ENCODE data around the gene UBA52.
"Not testable (repeated sequence)": the region's sequence is repeated elsewhere in the genome, so short reads cannot be mapped to it uniquely, and the experiment has no call there.

UBA52 gene

DNA sequence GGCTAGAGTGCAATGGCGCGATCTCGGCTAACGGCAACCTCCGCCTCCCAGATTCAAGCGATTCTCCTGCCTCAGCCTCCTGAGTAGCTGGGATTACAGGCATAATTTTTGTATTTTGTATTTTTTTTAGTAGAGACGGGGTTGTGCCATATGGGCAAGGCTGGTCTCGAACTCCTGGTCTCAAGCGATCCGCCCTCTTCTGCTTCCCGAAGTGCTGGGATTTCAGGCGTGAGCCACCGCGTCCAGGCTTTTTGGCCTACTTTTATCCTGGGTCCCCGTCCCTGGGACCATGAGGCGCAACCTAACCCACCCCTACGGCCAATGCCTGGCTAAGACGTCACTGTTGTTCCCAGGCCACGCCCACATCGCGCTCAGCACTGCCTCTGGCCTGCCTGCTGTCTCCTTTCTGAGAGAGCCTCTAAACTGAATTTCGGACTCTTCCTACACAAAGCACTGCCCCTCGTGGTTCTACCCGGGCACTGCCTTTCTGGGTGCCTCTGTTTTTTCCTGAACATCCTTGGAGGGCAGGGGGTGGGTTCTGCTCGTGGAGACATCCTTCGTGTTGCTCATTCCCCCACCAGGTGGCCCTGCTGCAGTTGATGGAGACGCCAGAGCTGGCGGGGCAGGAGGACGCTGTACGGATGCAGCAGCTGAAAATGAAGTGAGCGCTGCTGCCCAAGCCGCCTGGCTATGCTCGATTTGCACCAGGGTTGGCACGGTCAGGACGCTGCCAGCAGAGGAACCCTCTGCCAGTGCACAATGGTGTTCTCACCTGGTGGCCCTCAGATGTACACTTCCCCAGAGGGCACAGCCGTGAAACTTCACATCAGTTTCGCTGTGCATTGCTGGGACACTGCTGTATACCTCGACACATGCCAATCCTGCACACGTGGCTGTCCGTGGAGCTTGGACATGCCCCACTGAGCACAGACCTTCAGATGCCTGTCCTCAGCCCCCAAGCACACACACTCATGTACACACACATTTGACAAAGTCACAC is 18.9 kb downstream of the UBA52 start:
- Histone ChIP-seq H3K36me3 (ENCODE audit: control insufficient read depth in 1 of 2, insufficient read depth in 2 of 2, low read length in 2 of 2) (peaks cover 4 to 6% of the 10 kb centered on the region in 2 experiments), H3K18ac (ENCODE audit: low read length) (no peak overlapping the region), H4K8ac (ENCODE audit: low read depth, low read length) (peak overlapping the region; percentile 44), H3K9me3 (ENCODE audit: insufficient read depth, low read depth, low read length) (peaks cover 6% of the 10 kb centered on the region), H2AFZ (ENCODE audit: insufficient read depth, low read length, poor library complexity) (peak overlapping the region; percentile 10), H3K79me1 (ENCODE audit: low read length) (peaks cover 16% of the 10 kb centered on the region), H4K12ac (ENCODE audit: low read depth, low read length) (peak overlapping the region; percentile 32), H3K27ac (ENCODE audit: low read depth, low read length) (peak overlapping the region; percentile 32), H3K14ac (ENCODE audit: low read length) (no peak overlapping the region), H3K4ac (ENCODE audit: low read depth, low read length) (no peak overlapping the region), H2BK5ac (ENCODE audit: low read depth, low read length, poor library complexity) (no peak overlapping the region), H2BK120ac (ENCODE audit: insufficient read depth, low read length, poor library complexity) (no peak overlapping the region), H4K91ac (ENCODE audit: low read depth, low read length) (no peak overlapping the region), H3K27me3 (ENCODE audit: insufficient read depth, low read length) (no peaks in the 10 kb centered on the region), H3K23ac (ENCODE audit: low read length) (no peak overlapping the region), H3K4me1 (ENCODE audit: control insufficient read depth in 1 of 2, insufficient read depth in 2 of 2, low read length in 2 of 2) (peaks cover 11 to 20% of the 10 kb centered on the region in 2 experiments), H2AK5ac (ENCODE audit: low read length) (no peak overlapping the region), H3K4me3 (ENCODE audit: low read depth, low read length) (peak overlapping the region; percentile 46), H3K79me2 (ENCODE audit: control insufficient read depth, insufficient read depth, low read length, poor library complexity) (peaks cover 6% of the 10 kb centered on the region), H3K4me2 (ENCODE audit: low read length) (peak overlapping the region; percentile 87), H2BK12ac (ENCODE audit: low read length) (no peak overlapping the region), H3K9ac (ENCODE audit: low read length) (no peak overlapping the region)
- no CpG with 5 or more reads among the region's 40 CpGs for WGBS (ENCODE audit: extremely low coverage, insufficient coverage, insufficient read length)
- peak in 1 of 2 donors; percentile 39 for DNase-seq

DNA sequence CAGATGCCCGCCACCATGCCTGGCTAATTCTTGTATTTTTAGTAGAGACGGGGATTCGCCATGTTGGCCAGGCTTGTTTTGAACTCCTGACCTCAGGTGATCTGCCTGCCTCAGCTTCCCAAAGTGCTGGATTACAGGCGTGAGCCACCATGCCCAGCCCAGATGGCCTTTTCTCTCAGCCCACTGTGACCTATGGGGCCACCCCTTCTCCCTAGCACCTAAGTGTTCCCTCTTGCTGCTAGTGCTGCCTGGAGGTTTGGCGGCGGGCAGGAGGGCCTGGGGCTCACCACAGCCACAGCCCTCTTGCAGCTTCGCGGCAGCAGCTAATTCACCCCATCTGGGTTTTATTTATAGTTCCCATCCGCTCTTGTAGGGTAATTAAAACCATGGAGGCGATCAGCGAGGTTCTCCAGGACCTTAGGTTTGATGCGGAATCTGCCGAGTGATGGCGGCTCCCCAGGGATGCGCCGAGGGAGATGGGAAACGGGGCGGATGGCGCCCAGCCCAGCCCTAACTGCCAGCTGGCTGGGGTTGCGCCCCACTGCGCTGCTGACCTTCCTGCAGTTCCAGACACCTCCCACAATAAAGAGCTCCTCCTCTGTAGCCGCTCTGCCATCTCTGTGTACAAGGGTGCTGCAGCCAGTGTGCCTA is 20.2 kb downstream of the UBA52 start:
- Histone ChIP-seq H3K14ac (ENCODE audit: low read length) (no peak overlapping the region), H2BK120ac (ENCODE audit: insufficient read depth, low read length, poor library complexity) (no peak overlapping the region), H2AFZ (ENCODE audit: insufficient read depth, low read length, poor library complexity) (no peak overlapping the region), H4K8ac (ENCODE audit: low read depth, low read length) (no peak overlapping the region), H3K9me3 (ENCODE audit: insufficient read depth, low read depth, low read length) (peaks cover 6% of the 10 kb centered on the region), H3K23ac (ENCODE audit: low read length) (no peak overlapping the region), H3K79me1 (ENCODE audit: low read length) (peaks cover 16% of the 10 kb centered on the region), H2BK5ac (ENCODE audit: low read depth, low read length, poor library complexity) (no peak overlapping the region), H3K4me3 (ENCODE audit: low read depth, low read length) (no peak overlapping the region), H2BK12ac (ENCODE audit: low read length) (no peak overlapping the region), H3K4me1 (ENCODE audit: control insufficient read depth in 1 of 2, insufficient read depth in 2 of 2, low read length in 2 of 2) (peaks cover 11 to 21% of the 10 kb centered on the region in 2 experiments), H2AK5ac (ENCODE audit: low read length) (no peak overlapping the region), H3K27me3 (ENCODE audit: insufficient read depth, low read length) (no peaks in the 10 kb centered on the region), H4K12ac (ENCODE audit: low read depth, low read length) (no peak overlapping the region), H3K18ac (ENCODE audit: low read length) (no peak overlapping the region), H4K91ac (ENCODE audit: low read depth, low read length) (no peak overlapping the region), H3K9ac (ENCODE audit: low read length) (no peak overlapping the region), H3K4me2 (ENCODE audit: low read length) (no peak overlapping the region), H3K79me2 (ENCODE audit: control insufficient read depth, insufficient read depth, low read length, poor library complexity) (peaks cover 6% of the 10 kb centered on the region), H3K4ac (ENCODE audit: low read depth, low read length) (no peak overlapping the region), H3K27ac (ENCODE audit: low read depth, low read length) (no peak overlapping the region), H3K36me3 (ENCODE audit: control insufficient read depth in 1 of 2, insufficient read depth in 2 of 2, low read length in 2 of 2) (peaks cover 4 to 6% of the 10 kb centered on the region in 2 experiments)
- WGBS (ENCODE audit: extremely low coverage, insufficient coverage, insufficient read length), result no CpG with 5 or more reads among the region's 22 CpGs
- DNase-seq, result no peak

DNA sequence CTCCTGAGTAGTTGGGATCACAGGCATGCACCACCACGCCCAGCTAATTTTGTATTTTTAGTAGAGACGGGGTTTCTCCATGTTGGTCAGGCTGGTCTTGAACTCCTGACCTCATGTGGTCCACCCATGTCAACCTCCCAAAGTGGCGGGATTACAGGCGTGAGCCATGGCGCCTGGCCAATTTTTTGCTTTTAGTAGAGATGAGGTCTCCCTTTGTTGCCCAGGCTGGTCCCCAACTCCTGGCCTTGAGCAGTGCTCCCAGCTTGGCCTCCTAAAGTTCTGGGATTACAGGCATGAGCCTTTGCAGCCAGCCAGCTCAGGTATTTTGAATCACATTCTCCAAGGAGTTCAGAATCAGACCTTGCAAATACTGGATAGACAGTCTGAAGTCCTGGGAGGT is 21.1 kb downstream of the UBA52 start:
- not testable (repeated sequence) for H3K18ac ChIP-seq (ENCODE audit: low read length); H3K36me3 ChIP-seq (ENCODE audit: control insufficient read depth in 1 of 2, insufficient read depth in 2 of 2, low read length in 2 of 2); H2AFZ ChIP-seq (ENCODE audit: insufficient read depth, low read length, poor library complexity); H3K27me3 ChIP-seq (ENCODE audit: insufficient read depth, low read length); H2BK120ac ChIP-seq (ENCODE audit: insufficient read depth, low read length, poor library complexity); H3K27ac ChIP-seq (ENCODE audit: low read depth, low read length); H3K9ac ChIP-seq (ENCODE audit: low read length); H3K4ac ChIP-seq (ENCODE audit: low read depth, low read length); H2AK5ac ChIP-seq (ENCODE audit: low read length); H3K4me2 ChIP-seq (ENCODE audit: low read length); H4K12ac ChIP-seq (ENCODE audit: low read depth, low read length); H3K23ac ChIP-seq (ENCODE audit: low read length); DNase-seq; H3K14ac ChIP-seq (ENCODE audit: low read length); H4K8ac ChIP-seq (ENCODE audit: low read depth, low read length); H3K79me2 ChIP-seq (ENCODE audit: control insufficient read depth, insufficient read depth, low read length, poor library complexity); H4K91ac ChIP-seq (ENCODE audit: low read depth, low read length); H3K4me3 ChIP-seq (ENCODE audit: low read depth, low read length); H2BK12ac ChIP-seq (ENCODE audit: low read length); H2BK5ac ChIP-seq (ENCODE audit: low read depth, low read length, poor library complexity); H3K9me3 ChIP-seq (ENCODE audit: insufficient read depth, low read depth, low read length)
- WGBS (ENCODE audit: extremely low coverage, insufficient coverage, insufficient read length), result no CpG with 5 or more reads among the region's 5 CpGs
- Histone ChIP-seq H3K79me1 (ENCODE audit: low read length) (peaks cover 16% of the 10 kb centered on the region), H3K4me1 (ENCODE audit: control insufficient read depth in 1 of 2, insufficient read depth in 2 of 2, low read length in 2 of 2) (peaks cover 11 to 22% of the 10 kb centered on the region in 2 experiments)

DNA sequence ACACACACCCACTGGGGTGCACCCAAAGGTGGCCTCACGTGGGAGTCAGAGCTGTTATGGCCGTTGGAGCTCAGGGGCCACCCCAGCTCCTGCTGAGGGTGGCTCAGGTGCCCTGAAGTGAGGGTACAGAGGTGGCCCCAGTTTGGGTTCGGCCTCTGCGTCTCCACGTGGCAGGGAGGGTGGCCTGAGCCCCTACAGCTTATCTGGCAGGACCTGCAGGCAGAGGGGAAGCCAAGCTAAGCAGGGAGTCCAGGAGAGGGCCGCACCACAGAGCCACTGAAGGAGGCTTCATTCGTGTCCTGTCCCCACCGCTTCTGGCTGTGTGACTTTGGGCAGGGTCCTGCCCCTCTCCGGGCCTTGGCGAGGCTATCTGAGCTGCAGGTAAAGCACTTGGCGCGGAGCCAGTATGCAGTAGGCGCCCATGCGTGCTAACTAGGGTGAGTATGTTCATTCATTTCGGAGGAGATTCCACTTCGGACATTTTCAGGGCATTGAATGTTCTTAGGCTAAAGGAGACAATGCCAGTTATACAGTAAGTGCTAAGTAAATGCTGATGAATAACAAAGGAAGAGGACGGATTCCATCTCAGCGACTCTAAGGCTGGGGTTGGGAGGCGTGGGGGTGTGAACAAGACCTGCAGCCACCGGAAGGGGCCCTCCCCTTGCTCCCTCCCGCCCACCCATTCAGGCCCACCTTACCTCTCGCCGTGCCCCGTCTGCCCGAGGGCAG is 21.9 kb downstream of the UBA52 start:
- peaks cover 13% of the 10 kb centered on the region for H3K79me1 ChIP-seq (ENCODE audit: low read length)

More for the DNA sequence above, 21.9 kb downstream of the UBA52 start:
- no peak overlapping the region for H3K9ac ChIP-seq (ENCODE audit: low read length)
- H3K27me3 ChIP-seq (ENCODE audit: insufficient read depth, low read length), result no peaks in the 10 kb centered on the region
- no peak overlapping the region for H3K23ac ChIP-seq (ENCODE audit: low read length)
- no peak for DNase-seq
- no peak overlapping the region for H2BK5ac ChIP-seq (ENCODE audit: low read depth, low read length, poor library complexity)
- peaks cover 7% of the 10 kb centered on the region for H3K9me3 ChIP-seq (ENCODE audit: insufficient read depth, low read depth, low read length)
- peak overlapping the region; percentile 74 for H3K4me2 ChIP-seq (ENCODE audit: low read length)
- no peak overlapping the region for H2BK12ac ChIP-seq (ENCODE audit: low read length)
- H4K12ac ChIP-seq (ENCODE audit: low read depth, low read length), result no peak overlapping the region
- peak overlapping the region; percentile 63 for H3K4me3 ChIP-seq (ENCODE audit: low read depth, low read length)
- H4K91ac ChIP-seq (ENCODE audit: low read depth, low read length), result no peak overlapping the region
- H4K8ac ChIP-seq (ENCODE audit: low read depth, low read length), result peak overlapping the region; percentile 30
- H3K14ac ChIP-seq (ENCODE audit: low read length), result no peak overlapping the region
- peaks cover 6% of the 10 kb centered on the region for H3K79me2 ChIP-seq (ENCODE audit: control insufficient read depth, insufficient read depth, low read length, poor library complexity)
- H2BK120ac ChIP-seq (ENCODE audit: insufficient read depth, low read length, poor library complexity), result no peak overlapping the region
- no peak overlapping the region for H2AFZ ChIP-seq (ENCODE audit: insufficient read depth, low read length, poor library complexity)
- no peak overlapping the region for H3K18ac ChIP-seq (ENCODE audit: low read length)
- H3K36me3 ChIP-seq (ENCODE audit: control insufficient read depth in 1 of 2, insufficient read depth in 2 of 2, low read length in 2 of 2), result peaks cover 4 to 6% of the 10 kb centered on the region in 2 experiments
- no peak overlapping the region for H3K4ac ChIP-seq (ENCODE audit: low read depth, low read length)
- no peak overlapping the region for H3K27ac ChIP-seq (ENCODE audit: low read depth, low read length)
- no peak overlapping the region for H2AK5ac ChIP-seq (ENCODE audit: low read length)
- H3K4me1 ChIP-seq (ENCODE audit: control insufficient read depth in 1 of 2, insufficient read depth in 2 of 2, low read length in 2 of 2), result peaks cover 5 to 17% of the 10 kb centered on the region in 2 experiments
- WGBS (ENCODE audit: extremely low coverage, insufficient coverage, insufficient read length), result no CpG with 5 or more reads among the region's 25 CpGs

Measured in trophoblast cell (in vitro differentiated cells and primary cell).